Measurements from ENCODE around the gene RPL27. TPM values are rescaled to one million over a fixed set of nuclear protein-coding genes. Genes with fewer than 3 reads are reported as not detected.
A peak's percentile ranks its signal among the peaks of the same experiment; 100 is the strongest.

Gene RPL27
- total RNA-seq, result 1,478 and 1,940 TPM in 2 replicates

GRCh38 chr17:42997984-42998938 is at the start of gene RPL27:
TSS of gene RPL27 (plus strand) at chr17:42998419. CDS start at chr17:42998751, 332 bp downstream.
- Histone ChIP-seq H3K36me3 (ENCODE audit: control insufficient read depth, insufficient read depth, low read length) (peaks cover 5% of the 10 kb centered on the region), H3K4me3 (ENCODE audit: low read depth, low read length) (peak within 1 kb of the TSS; percentile 86), H3K27me3 (ENCODE audit: control insufficient read depth, insufficient read depth, low read length) (no peaks in the 10 kb centered on the region)
- peak; percentile 64 for TF ChIP-seq CTCF (IDR thresholded peaks at IDR 0.05; ENCODE audit: insufficient read depth, low read length, poor library complexity, severe bottlenecking)
- peak; percentile 100 for DNase-seq (ENCODE audit: low read depth)

GRCh38 chr17:42950044-42950783 is 48.0 kb upstream of the RPL27 start:
- DNase-seq (ENCODE audit: low read depth), result no peak
- Histone ChIP-seq H3K36me3 (ENCODE audit: control insufficient read depth, insufficient read depth, low read length) (no peaks in the 10 kb centered on the region), H3K27me3 (ENCODE audit: control insufficient read depth, insufficient read depth, low read length) (no peaks in the 10 kb centered on the region), H3K4me3 (ENCODE audit: low read depth, low read length) (no peak overlapping the region)
- no peak for TF ChIP-seq CTCF (IDR thresholded peaks at IDR 0.05; ENCODE audit: insufficient read depth, low read length, poor library complexity, severe bottlenecking)

GRCh38 chr17:42953669-42954068 is 44.5 kb upstream of the RPL27 start:
- no peaks in the 10 kb centered on the region for H3K27me3 ChIP-seq (ENCODE audit: control insufficient read depth, insufficient read depth, low read length)
- no peak for DNase-seq (ENCODE audit: low read depth)
- no peak for TF ChIP-seq CTCF (IDR thresholded peaks at IDR 0.05; ENCODE audit: insufficient read depth, low read length, poor library complexity, severe bottlenecking)
- H3K4me3 ChIP-seq (ENCODE audit: low read depth, low read length), result no peak overlapping the region
- peaks cover 2% of the 10 kb centered on the region for H3K36me3 ChIP-seq (ENCODE audit: control insufficient read depth, insufficient read depth, low read length)

GRCh38 chr17:42964161-42964932 is 33.9 kb upstream of the RPL27 start, which contains the start of gene AARSD1:
TSS of gene AARSD1 (minus strand) at chr17:42964454. CDS start at chr17:42964440, 14 bp downstream.
- Histone ChIP-seq H3K27me3 (ENCODE audit: control insufficient read depth, insufficient read depth, low read length) (no peaks in the 10 kb centered on the region), H3K36me3 (ENCODE audit: control insufficient read depth, insufficient read depth, low read length) (no peaks in the 10 kb centered on the region), H3K4me3 (ENCODE audit: low read depth, low read length) (peak within 1 kb of the TSS; percentile 73)
- peak; percentile 80 for DNase-seq (ENCODE audit: low read depth)
- no peak for TF ChIP-seq CTCF (IDR thresholded peaks at IDR 0.05; ENCODE audit: insufficient read depth, low read length, poor library complexity, severe bottlenecking)

- TF ChIP-seq CTCF (IDR thresholded peaks at IDR 0.05; ENCODE audit: insufficient read depth, low read length, poor library complexity, severe bottlenecking), result no peak
- Histone ChIP-seq H3K27me3 (ENCODE audit: control insufficient read depth, insufficient read depth, low read length) (no peaks in the 10 kb centered on the region), H3K36me3 (ENCODE audit: control insufficient read depth, insufficient read depth, low read length) (no peaks in the 10 kb centered on the region), H3K4me3 (ENCODE audit: low read depth, low read length) (no peak overlapping the region)
- DNase-seq (ENCODE audit: low read depth), result no peak
These were observed 30.3 kb upstream of the RPL27 start for GRCh38 chr17:42967925-42968324.

All from kidney epithelial cell (primary cell).